OCI-LY3 (cell line): Measurements from ENCODE around the gene TCF12.

ENCODE experiments used
- H2AFZ ChIP-seq: fragments of 200-600, 300-600 bp; shearing (Covaris generic); 2 replicates; pipeline ENCODE4 v1.6.0; 2014; ENCODE audit warnings: antibody characterized with exemption, low read depth, low read length
- H3K27ac ChIP-seq: fragments of 200-600, 300-600 bp; sonication (generic); 2 replicates; pipeline ENCODE4 v1.5.1; 2014; ENCODE audit warnings: mild to moderate bottlenecking, low read length, moderate library complexity, mixed read lengths
- H3K27me3 ChIP-seq: fragments of 200-600, 300-600 bp; sonication (generic); 2 replicates; pipeline ENCODE4 v1.6.1; 2014; ENCODE audit warnings: low read depth, low read length, mixed read lengths
- H3K36me3 ChIP-seq: fragments of 200-600, 300-600 bp; sonication (generic); replicated peaks from 2 replicates; pipeline ENCODE3; 2014; ENCODE audit warnings: low read depth, low read length, mixed read lengths
- H3K4me1 ChIP-seq: fragments of 300-600, 200-600 bp; sonication (generic); 2 replicates; pipeline ENCODE4 v1.6.1; 2014; ENCODE audit warnings: low read length, mixed read lengths
- H3K4me2 ChIP-seq: fragments of 200-600, 300-600 bp; sonication (generic); 2 replicates; pipeline ENCODE4 v1.6.1; 2014; ENCODE audit warnings: low read length, mixed read lengths
- H3K4me3 ChIP-seq: fragments of 300-600, 200-600 bp; sonication (generic); 2 replicates; pipeline ENCODE4 v1.5.1; 2014; ENCODE audit warnings: antibody characterized with exemption, mild to moderate bottlenecking, low read length, moderate library complexity
- H3K79me2 ChIP-seq: fragments of 300-600, 200-600 bp; shearing (Covaris generic); 2 replicates; pipeline ENCODE4 v1.6.1; 2014; ENCODE audit warnings: mild to moderate bottlenecking, low read length, mixed read lengths
- H3K9ac ChIP-seq: fragments of 300-600, 200-600 bp; shearing (Covaris generic); 2 replicates; pipeline ENCODE4 v1.6.0; 2014; ENCODE audit warnings: mild to moderate bottlenecking, low read length, moderate library complexity
- H3K9me3 ChIP-seq: fragments of 200-600, 300-600 bp; shearing (Covaris generic); 2 replicates; pipeline ENCODE4 v1.6.1; 2014; ENCODE audit warnings: low read length, mixed read lengths; ENCODE audit not compliant: insufficient read depth
- H4K20me1 ChIP-seq: fragments of 200-600, 300-600 bp; sonication (generic); 2 replicates; pipeline ENCODE4 v1.6.1; 2016; ENCODE audit warnings: low read length, mixed read lengths; ENCODE audit not compliant: insufficient read depth
- EZH2phosphoT487 ChIP-seq: fragments of 200-600 bp; shearing (Covaris generic); IDR thresholded peaks from 2 replicates; pipeline ENCODE4 v1.6.1; 2018; ENCODE audit warnings: antibody characterized with exemption, mixed run types, low read depth
- TF ChIP-seq, protein P1 (sequence below): fragments of 200-600, 300-600 bp; sonication (generic); IDR thresholded peaks from 2 replicates; pipeline ENCODE4 v1.5.1; 2014; ENCODE audit warnings: antibody characterized with exemption, low read length, low read depth

TCF12 gene

DNA sequence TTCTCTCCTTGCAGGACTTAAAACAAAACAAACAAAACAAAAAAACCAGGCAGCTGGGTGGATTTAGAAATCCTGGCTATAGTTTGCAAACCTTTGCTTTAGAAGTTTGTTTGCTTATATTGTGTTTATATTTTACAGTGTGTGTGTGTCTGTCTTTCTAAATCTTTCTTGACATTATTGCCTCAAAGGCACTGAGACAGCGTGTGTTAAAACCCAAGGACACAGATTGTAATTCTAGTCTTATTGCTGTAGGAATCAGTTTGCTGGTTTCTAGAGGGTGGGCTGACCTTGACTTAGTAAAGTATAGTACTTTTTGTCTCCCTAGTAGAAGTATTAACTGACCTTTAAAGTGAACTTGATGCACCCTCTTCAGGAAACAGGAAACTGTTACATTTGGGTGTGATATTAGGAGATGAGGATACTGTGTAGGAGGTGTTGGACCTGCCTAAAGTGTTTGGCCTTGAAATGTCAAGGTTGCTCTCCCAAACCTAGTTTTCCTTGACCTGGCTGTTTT lies 71.0 kb downstream of the TCF12 start:
- H4K20me1 ChIP-seq: peaks cover 12% of the 10 kb centered on the region
- TF ChIP-seq, protein P1, sequence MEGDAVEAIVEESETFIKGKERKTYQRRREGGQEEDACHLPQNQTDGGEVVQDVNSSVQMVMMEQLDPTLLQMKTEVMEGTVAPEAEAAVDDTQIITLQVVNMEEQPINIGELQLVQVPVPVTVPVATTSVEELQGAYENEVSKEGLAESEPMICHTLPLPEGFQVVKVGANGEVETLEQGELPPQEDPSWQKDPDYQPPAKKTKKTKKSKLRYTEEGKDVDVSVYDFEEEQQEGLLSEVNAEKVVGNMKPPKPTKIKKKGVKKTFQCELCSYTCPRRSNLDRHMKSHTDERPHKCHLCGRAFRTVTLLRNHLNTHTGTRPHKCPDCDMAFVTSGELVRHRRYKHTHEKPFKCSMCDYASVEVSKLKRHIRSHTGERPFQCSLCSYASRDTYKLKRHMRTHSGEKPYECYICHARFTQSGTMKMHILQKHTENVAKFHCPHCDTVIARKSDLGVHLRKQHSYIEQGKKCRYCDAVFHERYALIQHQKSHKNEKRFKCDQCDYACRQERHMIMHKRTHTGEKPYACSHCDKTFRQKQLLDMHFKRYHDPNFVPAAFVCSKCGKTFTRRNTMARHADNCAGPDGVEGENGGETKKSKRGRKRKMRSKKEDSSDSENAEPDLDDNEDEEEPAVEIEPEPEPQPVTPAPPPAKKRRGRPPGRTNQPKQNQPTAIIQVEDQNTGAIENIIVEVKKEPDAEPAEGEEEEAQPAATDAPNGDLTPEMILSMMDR: peak; percentile 24
- TF ChIP-seq EZH2phosphoT487: no peak
- no peaks in the 10 kb centered on the region for H3K27me3 ChIP-seq
- no peak overlapping the region for H2AFZ ChIP-seq
- no peaks in the 10 kb centered on the region for H3K9me3 ChIP-seq
- no peak overlapping the region for H3K9ac ChIP-seq
- H3K4me2 ChIP-seq: peak overlapping the region; percentile 25
- H3K4me1 ChIP-seq: peaks cover 20% of the 10 kb centered on the region
- peaks cover 5% of the 10 kb centered on the region for H3K36me3 ChIP-seq
- H3K4me3 ChIP-seq: no peak overlapping the region
- no peak overlapping the region for H3K27ac ChIP-seq
- H3K79me2 ChIP-seq: peaks cover 35% of the 10 kb centered on the region

DNA sequence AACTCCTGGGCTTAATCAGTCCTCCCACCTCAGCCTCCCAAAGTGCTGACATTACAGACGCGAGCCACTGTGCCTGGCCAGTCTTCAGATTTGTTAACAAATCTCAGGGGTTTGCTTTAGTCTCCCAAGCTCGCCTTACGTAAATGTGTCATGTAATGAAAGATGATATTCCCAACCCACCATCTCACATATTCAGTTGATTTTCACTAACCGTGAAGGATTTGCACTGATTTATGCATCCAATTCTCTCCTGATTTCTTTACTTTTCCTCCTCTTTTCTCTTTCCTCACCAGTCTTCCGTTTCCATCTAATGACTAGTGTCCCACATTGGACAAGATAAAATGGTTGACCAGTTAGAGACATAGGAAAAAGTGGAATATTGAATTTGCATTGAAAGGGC lies 72.6 kb downstream of the TCF12 start:
- H3K27me3 ChIP-seq: no peaks in the 10 kb centered on the region
- peaks cover 14% of the 10 kb centered on the region for H3K4me1 ChIP-seq
- H3K36me3 ChIP-seq: peaks cover 5% of the 10 kb centered on the region
- no peak overlapping the region for H3K4me3 ChIP-seq
- H3K9ac ChIP-seq: no peak overlapping the region
- no peak overlapping the region for H2AFZ ChIP-seq
- peaks cover 7% of the 10 kb centered on the region; the same call in 1 of the 2 replicates for H4K20me1 ChIP-seq
- no peak for TF ChIP-seq EZH2phosphoT487
- TF ChIP-seq, protein P1: no peak
- H3K4me2 ChIP-seq: no peak overlapping the region
- peaks cover 27% of the 10 kb centered on the region for H3K79me2 ChIP-seq
- no peak overlapping the region for H3K27ac ChIP-seq
- H3K9me3 ChIP-seq: no peaks in the 10 kb centered on the region

DNA sequence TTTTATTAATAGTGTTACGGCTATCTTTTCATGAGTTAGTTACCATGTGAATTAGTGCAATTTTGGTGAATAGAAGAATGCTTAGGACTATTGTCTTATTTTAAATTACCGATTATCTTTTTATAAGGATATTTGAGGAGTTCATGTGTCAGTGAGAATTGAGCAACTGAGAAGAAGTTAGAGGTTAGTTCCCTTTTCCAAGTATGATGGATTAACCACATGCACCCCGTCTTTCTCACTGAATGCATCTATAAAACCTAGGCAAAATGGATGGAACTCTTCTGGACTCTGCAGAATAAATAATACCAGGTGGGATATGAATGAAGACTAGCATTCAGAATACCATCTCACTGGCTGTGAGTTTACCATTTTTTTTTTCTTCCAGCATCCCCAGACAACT lies 74.3 kb downstream of the TCF12 start:
- Histone ChIP-seq H3K4me2 (no peak overlapping the region), H3K4me1 (peaks cover 14% of the 10 kb centered on the region), H3K36me3 (peaks cover 10% of the 10 kb centered on the region), H3K4me3 (no peak overlapping the region), H3K9ac (no peak overlapping the region), H4K20me1 (peaks cover 7% of the 10 kb centered on the region; the same call in 1 of the 2 replicates), H2AFZ (no peak overlapping the region), H3K9me3 (peaks cover 5% of the 10 kb centered on the region), H3K27ac (no peak overlapping the region), H3K79me2 (peaks cover 31% of the 10 kb centered on the region), H3K27me3 (no peaks in the 10 kb centered on the region)
- TF ChIP-seq, protein P1: no peak

DNA sequence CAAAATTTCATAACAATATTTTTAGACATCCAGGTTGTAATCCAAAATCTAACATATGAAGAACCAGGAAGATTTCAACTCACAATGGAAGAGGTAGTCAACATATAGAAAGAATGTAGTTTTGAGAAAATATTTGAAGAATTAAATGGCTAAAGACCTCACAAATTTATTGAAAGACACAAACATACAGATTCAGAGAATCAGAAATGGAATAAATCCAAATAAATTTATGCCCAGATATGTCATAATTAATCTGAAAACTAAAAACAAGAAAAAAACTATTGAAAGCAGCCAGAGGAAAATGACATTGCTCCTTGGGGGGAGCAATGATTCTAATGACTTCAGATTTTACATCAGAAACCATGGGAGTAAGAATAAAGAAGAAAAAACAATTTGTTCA lies 75.8 kb downstream of the TCF12 start:
- Histone ChIP-seq H3K79me2 (peaks cover 22% of the 10 kb centered on the region), H3K36me3 (peaks cover 10% of the 10 kb centered on the region), H3K9me3 (peaks cover 5% of the 10 kb centered on the region), H3K4me2 (no peak overlapping the region), H3K4me1 (peaks cover 11% of the 10 kb centered on the region), H2AFZ (no peak overlapping the region), H4K20me1 (peaks cover 5% of the 10 kb centered on the region; the same call in 1 of the 2 replicates), H3K4me3 (no peak overlapping the region), H3K27me3 (no peaks in the 10 kb centered on the region), H3K9ac (no peak overlapping the region), H3K27ac (no peak overlapping the region)
- no peak for TF ChIP-seq EZH2phosphoT487
- TF ChIP-seq, protein P1: no peak
